HFFc6 (cell line): ENCODE results near the gene SGCE. TPM values are rescaled to one million over a fixed set of nuclear protein-coding genes. Genes with fewer than 3 reads are reported as not detected.

Source experiments
- DNase-seq: peaks from one replicate; pipeline ENCODE4 v3.0.0-alpha.2; 2018
- H3K27ac Mint-ChIP-seq: 2 replicates; pipeline ENCODE4 v1.8.0; 2020; ENCODE audit warnings: mild to moderate bottlenecking, mixed read lengths
- H3K27me3 Mint-ChIP-seq: 2 replicates; pipeline ENCODE4 v1.8.0; 2021; ENCODE audit warnings: mild to moderate bottlenecking, moderate library complexity, mixed read lengths; ENCODE audit not compliant: insufficient read depth
- H3K36me3 Mint-ChIP-seq: 2 replicates; pipeline ENCODE4 v1.8.0; 2021; ENCODE audit warnings: low read depth, mixed read lengths
- H3K4me1 Mint-ChIP-seq: 2 replicates; pipeline ENCODE4 v1.8.0; 2020; ENCODE audit warnings: low read depth, mixed read lengths
- H3K4me3 Mint-ChIP-seq: 2 replicates; pipeline ENCODE4 v1.8.0; 2020; ENCODE audit warnings: mild to moderate bottlenecking, moderate library complexity, mixed read lengths
- H3K9me3 Mint-ChIP-seq: 2 replicates; pipeline ENCODE4 v1.8.0; 2020; ENCODE audit warnings: mild to moderate bottlenecking, mixed read lengths
- CTCF ChIP-seq: fragments of 200-600 bp; sonication (generic); IDR thresholded peaks from 2 replicates; pipeline ENCODE4 v1.5.0; 2021; ENCODE audit warnings: antibody characterized with exemption, mild to moderate bottlenecking
- total RNA-seq, 6 experiments: library from RNA; stranded (reverse); fragmentation: NEBNext Ultra II Directional; extraction: Animal tissue kit (Norgen Biotek cat#: 25700); gene quantifications; 2 replicates in 1 of 6; 3 replicates in 5 of 6; pipeline ENCODE4 v1.2.3, GENCODE V29; 2021

SGCE gene
- total RNA-seq, 6 experiments from 2014 or later, result 30.2 to 52.7 (median 49.0) TPM

DNA sequence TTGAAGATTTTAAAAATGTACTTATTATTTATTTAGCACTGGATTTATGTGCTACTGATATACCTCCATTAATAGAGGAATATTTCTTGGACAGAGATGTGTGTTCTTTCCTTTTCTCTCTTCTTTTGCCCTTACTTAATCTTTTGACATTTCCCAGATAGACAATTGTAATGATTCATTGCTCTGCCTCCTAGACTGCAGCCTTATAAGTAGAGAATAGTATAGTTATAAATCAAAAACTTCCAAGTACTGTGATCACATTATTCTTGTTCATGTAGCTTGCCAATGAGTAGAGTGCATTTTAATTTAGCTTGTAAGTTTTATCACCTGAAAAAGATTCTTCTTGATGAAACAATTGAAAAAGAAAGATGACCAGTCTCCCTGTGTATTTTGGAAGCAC lies 98.7 kb downstream of the SGCE start:
- Mint-ChIP-seq H3K36me3 (peaks cover 3% of the 10 kb centered on the region; the same call in 1 of the 2 replicates), H3K27me3 (no peaks in the 10 kb centered on the region), H3K4me3 (no peak overlapping the region), H3K4me1 (peaks cover 13% of the 10 kb centered on the region), H3K27ac (no peak overlapping the region), H3K9me3 (no peaks in the 10 kb centered on the region)
- DNase-seq, result no peak
- TF ChIP-seq CTCF, result no peak

DNA sequence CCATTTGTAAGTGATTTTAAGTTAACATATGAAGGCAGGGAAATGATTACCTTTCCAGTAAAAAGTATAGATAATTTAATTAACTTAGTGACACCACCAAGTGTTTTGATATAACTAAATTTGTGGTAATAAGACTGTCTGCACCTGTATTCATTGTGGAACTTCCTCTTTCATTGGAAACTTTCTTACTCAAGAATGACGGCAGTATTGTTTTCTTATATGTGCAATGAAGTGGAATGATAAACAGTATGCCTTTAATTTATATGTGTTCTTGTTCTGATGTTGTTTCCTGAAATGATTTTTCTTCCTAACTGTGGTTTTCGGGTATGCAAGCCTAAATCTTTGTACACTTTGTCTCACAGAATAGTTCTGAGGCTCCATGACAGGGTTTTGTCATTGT lies 99.9 kb downstream of the SGCE start:
- H3K27me3 Mint-ChIP-seq, result no peaks in the 10 kb centered on the region
- no peaks in the 10 kb centered on the region for H3K9me3 Mint-ChIP-seq
- H3K27ac Mint-ChIP-seq, result no peak overlapping the region
- H3K36me3 Mint-ChIP-seq, result peaks cover 5% of the 10 kb centered on the region; the same call in 1 of the 2 replicates
- DNase-seq, result no peak
- peaks cover 1% of the 10 kb centered on the region; the same call in 1 of the 2 replicates for H3K4me1 Mint-ChIP-seq
- no peak overlapping the region for H3K4me3 Mint-ChIP-seq
- no peak for TF ChIP-seq CTCF

- DNase-seq, result no peak
- no peaks in the 10 kb centered on the region for H3K27me3 Mint-ChIP-seq
- H3K27ac Mint-ChIP-seq, result no peak overlapping the region
- H3K9me3 Mint-ChIP-seq, result no peaks in the 10 kb centered on the region
- 0 out of 2 replicates have a peak, but pooled peaks cover under 1% of the 10 kb centered on the region for H3K36me3 Mint-ChIP-seq
- no peak for TF ChIP-seq CTCF
- H3K4me1 Mint-ChIP-seq, result peaks cover 6% of the 10 kb centered on the region
- H3K4me3 Mint-ChIP-seq, result no peak overlapping the region
These were observed 108.8 kb downstream of the SGCE start for GRCh38 chr7:94547126-94547525.

- peaks cover 6% of the 10 kb centered on the region; the same call in 1 of the 2 replicates for H3K4me1 Mint-ChIP-seq
These were observed 115.5 kb downstream of the SGCE start for GRCh38 chr7:94540428-94540827.

More at GRCh38 chr7:94540428-94540827, 115.5 kb downstream of the SGCE start:
- no peak for DNase-seq
- Mint-ChIP-seq H3K9me3 (no peaks in the 10 kb centered on the region), H3K4me3 (no peak overlapping the region), H3K27ac (no peak overlapping the region), H3K36me3 (peaks cover under 1% of the 10 kb centered on the region; the same call in 1 of the 2 replicates), H3K27me3 (no peaks in the 10 kb centered on the region)
- no peak for TF ChIP-seq CTCF

Other genes starting within 250 kb of the SGCE start
- 1 to 10 TPM; 6.6 to 8.1 (median 7.1) TPM for gene CASD1, start 146.3 kb downstream of the SGCE start, total RNA-seq